Neural progenitor cell (in vitro differentiated cells): Measurements from ENCODE around the gene ASAP2.

Experiments used
- CTCF ChIP-seq: fragments of 200-600 bp; sonication (generic); IDR thresholded peaks from 2 replicates; pipeline ENCODE4 v1.5.1; 2017; ENCODE audit warnings: antibody characterized with exemption, mild to moderate bottlenecking
- EZH2 ChIP-seq: fragments of 200-600 bp; sonication (generic); IDR thresholded peaks from 2 replicates; pipeline ENCODE4 v1.6.1; 2017; ENCODE audit warnings: antibody characterized with exemption, mild to moderate bottlenecking, moderate library complexity

DNA sequence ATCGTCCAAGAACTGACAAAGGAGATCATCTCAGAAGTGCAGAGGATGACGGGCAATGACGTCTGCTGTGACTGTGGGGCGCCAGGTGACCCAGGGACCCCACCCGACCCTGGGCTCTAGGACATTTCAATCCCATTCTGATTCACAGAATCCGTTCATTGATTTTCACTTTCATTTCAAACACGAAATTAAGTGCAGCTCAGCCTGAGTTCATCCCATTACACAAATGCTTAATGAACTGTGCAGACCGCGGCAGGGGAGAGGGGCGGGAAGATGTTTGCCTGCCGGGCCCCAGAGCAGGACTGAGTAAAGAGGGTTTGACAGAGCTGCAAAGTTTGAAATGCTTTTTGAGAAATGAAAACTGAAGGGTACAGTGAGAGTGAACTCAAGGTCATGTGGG is 149.6 kb downstream of the ASAP2 start:
- TF ChIP-seq CTCF: no peak
- no peak for TF ChIP-seq EZH2
